ENCODE results near the gene SORCS3.

DNA sequence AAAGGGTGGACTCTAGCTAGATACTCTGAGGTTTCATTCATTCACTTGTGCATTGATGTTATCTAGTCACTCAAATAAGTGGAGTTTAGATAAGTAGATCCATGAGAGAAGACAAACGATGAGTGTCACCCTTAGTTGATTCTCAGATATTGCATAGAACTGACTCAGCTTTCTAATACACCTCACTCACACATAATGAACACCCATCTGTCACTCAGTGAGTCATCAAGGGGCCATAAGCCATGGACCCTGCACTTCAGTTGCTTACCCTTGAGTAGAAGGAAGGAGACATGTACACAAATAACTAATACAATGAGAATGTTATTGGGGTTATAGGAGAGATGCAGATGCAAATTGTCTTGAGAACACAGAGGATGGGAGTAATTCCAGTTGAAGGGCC, 163.8 kb downstream of the SORCS3 start:
- TF ChIP-seq, protein P1, sequence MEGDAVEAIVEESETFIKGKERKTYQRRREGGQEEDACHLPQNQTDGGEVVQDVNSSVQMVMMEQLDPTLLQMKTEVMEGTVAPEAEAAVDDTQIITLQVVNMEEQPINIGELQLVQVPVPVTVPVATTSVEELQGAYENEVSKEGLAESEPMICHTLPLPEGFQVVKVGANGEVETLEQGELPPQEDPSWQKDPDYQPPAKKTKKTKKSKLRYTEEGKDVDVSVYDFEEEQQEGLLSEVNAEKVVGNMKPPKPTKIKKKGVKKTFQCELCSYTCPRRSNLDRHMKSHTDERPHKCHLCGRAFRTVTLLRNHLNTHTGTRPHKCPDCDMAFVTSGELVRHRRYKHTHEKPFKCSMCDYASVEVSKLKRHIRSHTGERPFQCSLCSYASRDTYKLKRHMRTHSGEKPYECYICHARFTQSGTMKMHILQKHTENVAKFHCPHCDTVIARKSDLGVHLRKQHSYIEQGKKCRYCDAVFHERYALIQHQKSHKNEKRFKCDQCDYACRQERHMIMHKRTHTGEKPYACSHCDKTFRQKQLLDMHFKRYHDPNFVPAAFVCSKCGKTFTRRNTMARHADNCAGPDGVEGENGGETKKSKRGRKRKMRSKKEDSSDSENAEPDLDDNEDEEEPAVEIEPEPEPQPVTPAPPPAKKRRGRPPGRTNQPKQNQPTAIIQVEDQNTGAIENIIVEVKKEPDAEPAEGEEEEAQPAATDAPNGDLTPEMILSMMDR (IDR thresholded peaks at IDR 0.05) = no peak
- TF ChIP-seq ZFX (IDR thresholded peaks at IDR 0.05; ENCODE audit: borderline replicate concordance) = no peak
